Renal cortex interstitium (tissue), 11 donors: ENCODE results near the gene OVOL1. TPM values are rescaled to one million over a fixed set of nuclear protein-coding genes. Genes with fewer than 3 reads are reported as not detected.
"Not testable (repeated sequence)": the region's sequence is repeated elsewhere in the genome, so short reads cannot be mapped to it uniquely, and the experiment has no call there.

Experiments
- DNase-seq, 11 donors: peaks; one replicate each; pipeline ENCODE4 v3.0.0-alpha.2; 2013; ENCODE audit warnings: low read depth in 9 of 11, low spot score in 4 of 11; ENCODE audit errors: extremely low read depth in 1 of 11
- polyA plus RNA-seq, 3 donors: library from polyadenylated mRNA; unstranded; fragments of 120-200 nt; gene quantifications; one replicate each; pipeline ENCODE4 v1.2.1, GENCODE V29; 2013; ENCODE audit not compliant: insufficient read length in 3 of 3

The OVOL1 gene
- polyA plus RNA-seq, 3 donors = 9.6 to 15.0 (median 14.0) TPM

GRCh38 chr11:65803797-65804492, 17.1 kb downstream of the OVOL1 start:
- no peak for DNase-seq

GRCh38 chr11:65806979-65807378, 20.1 kb downstream of the OVOL1 start:
- no peak for DNase-seq

- DNase-seq = no peak
Measured at GRCh38 chr11:65808744-65809341, 22.0 kb downstream of the OVOL1 start.

GRCh38 chr11:65809496-65809895, 22.6 kb downstream of the OVOL1 start:
- DNase-seq = no peak

DNA sequence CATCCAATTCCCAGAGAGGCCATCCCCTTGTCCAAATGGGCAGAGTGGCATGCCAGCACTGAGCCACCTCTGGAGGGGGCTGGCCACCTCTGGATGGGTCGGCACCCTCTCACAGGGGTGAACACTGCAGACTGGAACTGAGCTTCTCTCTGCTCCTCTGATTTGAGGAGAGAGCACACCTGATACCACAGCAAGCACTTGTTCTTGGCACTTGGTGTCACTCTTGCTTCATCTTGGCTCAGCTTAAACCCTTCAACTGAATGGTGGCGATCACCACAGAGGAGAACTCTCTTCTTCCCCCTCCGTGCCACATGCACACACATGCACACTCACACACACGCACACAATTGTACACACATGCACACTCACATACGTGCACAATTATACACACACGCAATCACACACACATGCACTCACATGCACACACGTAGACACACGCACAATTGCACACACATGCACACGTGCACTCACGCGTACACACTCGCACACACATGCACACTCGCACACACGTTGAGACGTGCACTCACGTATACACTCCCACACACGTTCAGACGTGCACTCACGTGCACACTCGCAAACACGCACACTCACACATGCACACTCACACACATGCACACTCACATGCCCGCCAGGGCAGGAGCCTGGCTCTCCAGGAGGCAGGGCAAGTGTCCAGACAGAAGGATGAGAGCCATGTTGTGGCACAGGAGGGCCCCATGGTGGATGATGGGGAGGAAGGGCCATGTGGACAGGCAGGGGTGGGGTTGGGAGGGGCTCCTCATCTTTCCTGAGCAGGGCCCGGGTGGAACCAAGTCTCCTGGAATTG, 23.4 kb downstream of the OVOL1 start:
- no peak for DNase-seq

GRCh38 chr11:65811764-65812475, 25.1 kb downstream of the OVOL1 start:
- DNase-seq = no peak

GRCh38 chr11:65814131-65814985, 27.5 kb downstream of the OVOL1 start:
- DNase-seq = no peak

GRCh38 chr11:65814986-65815565, 28.2 kb downstream of the OVOL1 start:
- DNase-seq = no peak

DNA sequence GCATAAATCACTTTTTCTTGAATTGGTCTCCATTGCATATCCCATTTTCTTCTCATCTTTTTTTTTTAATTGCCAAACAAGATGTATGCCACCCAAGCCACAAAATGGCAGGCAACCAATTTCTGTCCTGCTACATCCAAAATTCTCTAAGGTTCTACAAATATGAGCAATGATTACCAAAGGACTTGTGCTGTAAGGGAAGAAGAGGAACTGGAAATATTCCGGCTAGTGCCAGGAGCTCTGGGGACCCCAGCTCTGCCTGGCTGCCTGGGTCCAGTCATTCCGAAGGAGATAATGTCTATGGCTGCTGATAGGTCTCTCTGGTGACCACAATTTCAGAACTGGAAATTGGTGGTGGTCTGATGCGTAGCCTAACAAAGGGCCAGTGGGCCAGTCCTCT, 29.8 kb downstream of the OVOL1 start:
- no peak for DNase-seq

GRCh38 chr11:65817312-65817834, 30.5 kb downstream of the OVOL1 start:
- peak in 3 of 11 donors; percentile 39 to 57 (median 47) for DNase-seq

DNA sequence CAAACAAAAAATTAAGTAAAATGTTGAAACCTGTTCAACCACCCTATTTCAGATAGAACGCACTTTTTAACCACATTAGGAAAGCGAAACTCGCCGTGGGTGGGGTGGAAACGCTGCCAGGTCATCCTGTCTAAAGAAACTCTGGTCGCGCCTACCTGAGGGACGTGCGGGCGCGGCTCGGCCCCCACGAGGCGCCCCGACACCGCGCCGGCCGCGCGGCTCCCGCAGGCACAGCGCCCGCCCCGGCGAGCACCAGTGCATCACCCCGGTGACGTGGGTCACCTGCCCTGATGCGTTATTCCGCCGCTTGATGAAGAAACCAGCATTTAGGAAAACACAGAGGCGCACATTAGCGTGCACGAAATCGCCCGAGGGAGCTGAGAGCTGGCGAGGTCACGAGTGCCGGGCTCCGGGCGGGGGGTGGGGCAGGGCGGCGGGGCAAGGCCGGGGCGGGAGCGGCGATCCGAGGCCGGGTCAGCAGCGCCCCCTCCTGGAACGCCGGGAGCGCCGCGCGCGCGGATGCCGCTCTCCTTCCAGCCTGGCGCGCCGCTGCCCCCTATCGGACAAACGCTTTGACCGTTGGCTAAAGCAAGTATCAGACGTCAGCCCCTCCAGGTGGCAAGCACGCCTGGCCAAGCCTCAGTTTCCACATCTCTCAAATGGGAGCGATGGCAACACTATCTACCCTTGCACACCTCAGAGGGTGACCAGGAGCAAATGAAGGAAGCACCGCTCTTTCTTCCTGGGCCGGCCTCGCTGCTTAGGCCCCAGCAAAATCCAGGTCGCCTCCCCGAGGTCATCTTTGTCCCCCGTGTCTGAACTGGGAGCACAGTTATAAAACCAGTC, 31.2 kb downstream of the OVOL1 start:
- DNase-seq = peak; percentile 64 to 89 (median 82)

DNA sequence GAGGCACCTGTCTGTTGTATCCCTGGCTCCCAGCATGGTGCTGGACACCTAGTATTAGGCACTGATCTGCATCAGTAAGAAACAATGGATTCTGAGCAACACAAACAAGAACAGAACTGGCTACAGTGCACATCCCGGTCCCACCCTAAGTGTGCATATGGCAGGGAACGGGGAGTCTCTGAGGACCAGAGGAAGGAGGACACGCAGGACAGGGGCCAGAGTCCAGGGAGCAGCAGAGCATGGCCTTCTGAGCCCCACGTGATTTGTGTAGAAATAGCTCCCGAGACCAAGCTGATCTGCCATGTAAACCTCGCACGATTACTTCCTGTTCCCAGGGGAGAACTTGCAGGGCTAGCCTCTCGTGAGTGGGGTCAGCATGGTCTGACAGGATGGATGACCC, 34.2 kb downstream of the OVOL1 start:
- DNase-seq = peak in 2 of 11 donors; percentile 12 to 32

DNA sequence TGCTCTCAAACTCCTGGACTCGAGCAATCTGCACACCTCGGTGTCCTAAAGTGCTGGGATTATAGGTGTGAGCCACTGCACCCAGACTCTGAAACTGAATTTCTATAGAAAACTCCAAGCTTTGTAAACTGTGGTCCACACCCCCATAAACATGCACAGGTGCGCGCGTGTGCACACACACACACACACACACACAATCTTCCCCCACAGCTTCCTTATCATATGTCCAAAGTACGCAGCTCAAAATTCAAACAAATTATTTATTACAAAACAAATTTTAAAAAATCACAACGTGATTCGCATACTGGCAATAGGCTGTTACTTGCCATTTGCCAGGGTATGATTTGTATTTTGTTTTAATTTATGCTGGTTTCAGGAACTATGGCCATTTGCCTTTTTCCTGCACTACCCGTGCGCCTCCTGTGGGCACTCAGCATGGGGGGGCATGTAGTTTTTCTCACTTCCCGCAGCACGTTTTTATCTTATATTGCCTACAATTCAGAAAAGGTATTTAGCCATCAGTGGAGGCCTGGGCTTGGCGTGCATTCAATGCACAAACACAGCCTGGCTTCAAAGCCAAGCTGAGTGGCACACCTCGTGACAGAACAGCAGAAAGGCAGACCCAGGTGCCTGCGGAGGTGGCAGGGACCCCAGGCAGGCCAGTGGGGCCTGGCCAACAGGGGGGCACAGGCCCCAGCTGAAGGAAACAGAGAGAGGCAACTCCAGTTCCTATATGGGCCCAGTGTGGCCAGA, 36.1 kb downstream of the OVOL1 start:
- DNase-seq = no peak

GRCh38 chr11:65826984-65827735, 40.3 kb downstream of the OVOL1 start:
- no peak for DNase-seq

GRCh38 chr11:65829459-65829858, 42.6 kb downstream of the OVOL1 start:
- no peak for DNase-seq

- not testable (repeated sequence) for DNase-seq
Measured at GRCh38 chr11:65832231-65832630, 45.4 kb downstream of the OVOL1 start.
